MG63 (cell line): ENCODE results near the gene SSX4B. TPM values are rescaled to one million over a fixed set of nuclear protein-coding genes. Genes with fewer than 3 reads are reported as not detected.
"Not testable (repeated sequence)": the region's sequence is repeated elsewhere in the genome, so short reads cannot be mapped to it uniquely, and the experiment has no call there.

ENCODE experiments used
- DNase-seq: peaks from one replicate; pipeline ENCODE4 v3.0.0-alpha.2; 2020
- H3K27me3 ChIP-seq: fragments of 250-450 bp; sonication (Bioruptor Pico); 2 replicates; pipeline ENCODE4 v1.5.1; 2020; ENCODE audit warnings: mild to moderate bottlenecking, moderate library complexity
- H3K36me3 ChIP-seq: fragments of 250-450 bp; sonication (Bioruptor Pico); 2 replicates; pipeline ENCODE4 v1.5.1; 2020; ENCODE audit warnings: mild to moderate bottlenecking, moderate library complexity
- H3K4me3 ChIP-seq: fragments of 250-450 bp; sonication (Bioruptor Pico); 2 replicates; pipeline ENCODE4 v1.5.1; 2020; ENCODE audit warnings: mild to moderate bottlenecking, moderate library complexity
- H3K9me3 ChIP-seq: fragments of 250-450 bp; sonication (Bioruptor Pico); 2 replicates; pipeline ENCODE4 v1.5.1; 2020; ENCODE audit warnings: mild to moderate bottlenecking, moderate library complexity
- total RNA-seq: library from RNA; depleted of rRNA; stranded (reverse); fragments of >200 nt; shearing (Covaris generic); gene quantifications from 2 replicates; pipeline ENCODE4 v1.2.3, GENCODE V29; 2014; ENCODE audit warnings: low replicate concordance; rRNA removed

Gene SSX4B, protein sequence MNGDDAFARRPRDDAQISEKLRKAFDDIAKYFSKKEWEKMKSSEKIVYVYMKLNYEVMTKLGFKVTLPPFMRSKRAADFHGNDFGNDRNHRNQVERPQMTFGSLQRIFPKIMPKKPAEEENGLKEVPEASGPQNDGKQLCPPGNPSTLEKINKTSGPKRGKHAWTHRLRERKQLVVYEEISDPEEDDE
- total RNA-seq = not detected in 2 replicates

DNA sequence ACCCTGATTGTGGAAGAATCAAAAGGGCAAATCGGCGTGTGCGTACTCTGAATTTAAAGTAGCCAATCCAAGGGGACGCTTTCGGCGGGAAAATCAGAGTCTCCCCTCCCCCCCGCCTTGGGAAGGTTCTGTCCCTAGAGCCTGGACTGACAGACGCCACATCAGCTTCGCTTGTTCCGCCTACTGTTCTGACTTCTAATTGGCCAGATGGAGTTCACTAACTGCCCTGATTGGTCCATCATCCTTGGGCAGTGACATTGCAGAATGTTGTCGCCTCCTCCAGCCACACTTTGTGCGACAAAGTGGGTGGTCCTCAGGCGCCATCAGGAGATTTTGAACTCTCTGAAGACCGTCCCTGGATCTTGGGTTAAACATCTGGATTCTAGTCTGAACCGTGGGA is at the start of gene SSX4B:
TSS of gene SSX4B (minus strand) at position 101 of the 400 bp plus-strand sequence. CDS start 588 bp downstream, outside the sequence.
- H3K36me3 ChIP-seq, H3K9me3 ChIP-seq, H3K4me3 ChIP-seq, H3K27me3 ChIP-seq, DNase-seq: not testable (repeated sequence)

DNA sequence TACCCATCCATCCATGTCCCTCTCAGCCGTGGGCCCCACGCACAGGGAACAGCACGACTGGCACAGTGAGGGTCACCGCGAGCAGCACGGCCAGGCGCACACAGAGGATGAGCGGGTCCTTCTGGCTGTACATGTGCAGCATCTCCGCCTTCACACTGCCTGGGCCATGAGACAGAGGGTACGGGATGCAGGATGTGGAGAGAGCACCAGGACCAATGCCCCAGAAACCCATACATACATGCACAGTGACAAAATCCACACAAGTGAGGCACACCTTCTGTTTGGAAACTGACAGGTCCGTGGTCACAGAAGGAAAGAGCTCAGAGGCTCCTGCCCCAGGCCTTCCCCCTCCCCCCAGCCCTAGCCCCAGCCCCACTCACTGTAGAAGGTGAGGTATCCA is 48.8 kb upstream of the SSX4B start:
- DNase-seq = no peak
- no peak overlapping the region for H3K4me3 ChIP-seq

DNA sequence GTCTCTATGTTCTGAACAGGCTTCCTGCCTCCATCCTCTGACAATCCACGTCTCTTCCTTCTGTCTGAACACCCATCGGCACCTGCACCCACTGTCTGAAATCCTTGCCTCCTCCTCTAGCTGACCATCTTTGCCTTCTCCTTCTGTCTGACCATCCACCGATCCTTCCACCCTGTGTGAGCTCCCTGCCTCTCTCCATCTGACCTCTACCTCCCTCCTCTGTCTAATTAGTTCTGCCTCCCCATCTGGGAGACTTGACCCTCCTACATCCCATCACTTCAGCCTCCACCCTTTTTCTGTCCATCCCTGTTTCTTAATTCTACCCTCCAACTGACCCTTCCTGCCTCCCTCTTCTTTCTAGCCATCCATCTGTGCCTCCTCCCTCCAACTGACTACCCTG is 48.3 kb upstream of the SSX4B start:
- Histone ChIP-seq H3K9me3 (no peaks in the 10 kb centered on the region), H3K4me3 (no peak overlapping the region), H3K36me3 (no peaks in the 10 kb centered on the region), H3K27me3 (no peaks in the 10 kb centered on the region)
- no peak for DNase-seq

More for the DNA sequence above, 48.8 kb upstream of the SSX4B start:
- Histone ChIP-seq H3K27me3 (no peaks in the 10 kb centered on the region), H3K9me3 (no peaks in the 10 kb centered on the region), H3K36me3 (no peaks in the 10 kb centered on the region)

DNA sequence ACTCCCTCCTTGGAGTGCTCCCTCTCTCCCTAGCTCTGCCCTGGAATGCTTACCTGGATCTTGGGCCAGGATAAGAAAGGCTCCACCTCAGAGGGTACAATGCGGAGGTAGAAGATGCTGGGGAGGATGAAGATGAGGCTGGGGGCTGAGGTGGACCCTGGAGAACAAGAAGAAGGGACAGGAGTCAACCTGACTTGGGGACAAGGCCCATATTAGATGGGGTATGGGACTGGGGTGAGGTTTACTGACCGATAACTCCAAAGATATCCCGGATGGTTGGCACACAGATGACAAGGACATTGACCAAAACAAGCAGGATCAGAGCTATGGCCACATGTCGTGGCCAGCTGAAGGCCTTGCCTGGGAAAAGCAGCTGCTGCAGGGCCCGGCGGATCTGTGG is 47.7 kb upstream of the SSX4B start:
- H3K4me3 ChIP-seq = no peak overlapping the region
- no peak for DNase-seq

DNA sequence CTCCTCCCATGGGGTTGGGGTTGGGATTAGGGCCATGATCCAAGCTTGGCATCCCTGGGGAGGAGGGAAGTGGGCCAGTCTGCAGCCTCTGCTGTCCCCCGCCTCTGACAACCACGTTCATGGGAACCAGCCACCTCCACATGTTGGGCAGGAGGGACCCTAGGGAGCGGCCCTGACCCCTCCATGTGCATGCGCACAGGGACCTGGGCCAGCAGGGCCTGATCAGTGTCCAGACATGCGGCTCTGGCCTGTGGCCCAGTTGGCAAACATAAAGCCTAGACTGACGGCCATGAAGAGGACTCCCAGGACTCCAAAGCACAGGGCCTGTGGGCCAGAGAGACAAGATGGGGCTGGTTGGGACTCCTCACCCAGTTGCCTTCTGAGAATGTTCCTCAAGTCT is 47.0 kb upstream of the SSX4B start:
- Histone ChIP-seq H3K4me3 (no peak overlapping the region), H3K9me3 (no peaks in the 10 kb centered on the region), H3K36me3 (no peaks in the 10 kb centered on the region), H3K27me3 (no peaks in the 10 kb centered on the region)
- DNase-seq = no peak

More for the DNA sequence above, 47.7 kb upstream of the SSX4B start:
- H3K9me3 ChIP-seq = no peaks in the 10 kb centered on the region
- H3K27me3 ChIP-seq = no peaks in the 10 kb centered on the region
- H3K36me3 ChIP-seq = no peaks in the 10 kb centered on the region

DNA sequence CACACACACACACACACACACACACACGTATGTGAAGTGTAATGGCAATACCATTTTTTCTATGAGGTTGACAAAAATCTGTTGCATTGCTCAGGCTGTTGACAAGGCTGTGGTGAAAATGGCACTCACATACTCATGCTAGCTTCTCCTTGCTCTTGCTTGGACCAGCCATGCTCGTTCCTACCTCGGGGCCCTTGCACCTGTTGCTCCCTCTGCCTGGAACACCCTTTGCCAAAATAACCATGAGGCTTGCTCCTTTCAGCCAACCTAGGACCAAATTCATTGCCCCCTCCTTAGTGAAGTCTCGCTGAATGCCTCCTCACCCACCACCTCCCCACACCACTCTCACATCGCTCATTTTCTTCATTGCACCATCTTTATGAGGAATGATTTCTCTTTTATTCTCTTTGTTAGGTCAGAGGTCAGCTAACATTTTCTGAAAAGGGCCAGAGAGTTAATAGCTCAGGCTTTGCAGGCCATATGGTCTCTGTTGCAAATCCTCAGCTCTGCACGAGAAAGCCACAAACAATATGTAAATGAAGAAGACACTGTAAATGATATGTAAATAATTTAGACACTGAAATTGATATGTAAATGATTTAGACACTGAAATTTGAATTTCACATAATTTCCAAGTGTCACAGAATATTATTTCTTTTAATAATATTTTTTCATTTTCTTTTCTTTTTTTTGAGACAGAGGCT is 45.0 kb upstream of the SSX4B start:
- Histone ChIP-seq H3K27me3 (no peaks in the 10 kb centered on the region), H3K4me3 (no peak overlapping the region), H3K9me3 (no peaks in the 10 kb centered on the region), H3K36me3 (no peaks in the 10 kb centered on the region)
- no peak for DNase-seq

DNA sequence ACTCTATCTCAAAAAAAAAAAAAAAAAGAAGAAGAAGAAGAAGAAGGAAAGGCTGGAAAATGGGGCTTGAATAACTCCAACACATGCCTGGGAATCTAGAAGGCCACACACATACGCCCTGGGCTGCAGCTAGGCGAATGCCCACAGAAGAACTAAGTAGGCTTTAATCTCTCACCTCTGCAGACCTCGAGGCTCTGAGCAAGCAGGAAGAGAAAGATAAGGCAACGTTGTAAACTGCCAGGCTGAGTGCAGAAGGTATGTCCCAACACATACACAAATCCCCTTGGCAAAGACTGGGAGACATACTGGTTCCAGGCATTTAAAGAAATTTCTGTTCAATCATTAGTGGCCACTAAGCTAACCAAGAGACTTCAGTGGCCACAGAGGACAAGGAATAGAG is 39.9 kb upstream of the SSX4B start:
- H3K9me3 ChIP-seq = no peaks in the 10 kb centered on the region
- no peak overlapping the region for H3K4me3 ChIP-seq
- H3K36me3 ChIP-seq = no peaks in the 10 kb centered on the region
- H3K27me3 ChIP-seq = no peaks in the 10 kb centered on the region
- DNase-seq = no peak

DNA sequence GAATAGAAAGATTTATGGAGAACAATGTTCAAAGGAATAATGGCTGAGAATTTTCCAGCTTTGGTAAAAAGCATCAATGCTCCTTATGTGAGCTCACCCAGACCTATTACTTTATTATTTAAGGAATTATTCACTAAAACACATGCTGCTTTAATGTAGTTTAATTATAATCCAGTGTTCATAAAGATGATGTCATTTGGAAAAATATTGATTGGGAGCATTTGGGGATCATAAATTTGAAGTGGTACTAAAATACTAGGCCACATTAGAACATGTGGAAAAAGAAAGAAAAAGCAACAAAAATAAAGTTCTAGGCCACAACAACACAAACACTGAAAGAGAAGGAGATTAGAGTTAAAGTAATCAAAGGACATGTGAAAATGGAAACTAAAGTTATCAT is 38.3 kb upstream of the SSX4B start:
- H3K27me3 ChIP-seq = no peaks in the 10 kb centered on the region
- H3K9me3 ChIP-seq = no peaks in the 10 kb centered on the region
- DNase-seq = no peak
- H3K4me3 ChIP-seq = no peak overlapping the region
- H3K36me3 ChIP-seq = no peaks in the 10 kb centered on the region

DNA sequence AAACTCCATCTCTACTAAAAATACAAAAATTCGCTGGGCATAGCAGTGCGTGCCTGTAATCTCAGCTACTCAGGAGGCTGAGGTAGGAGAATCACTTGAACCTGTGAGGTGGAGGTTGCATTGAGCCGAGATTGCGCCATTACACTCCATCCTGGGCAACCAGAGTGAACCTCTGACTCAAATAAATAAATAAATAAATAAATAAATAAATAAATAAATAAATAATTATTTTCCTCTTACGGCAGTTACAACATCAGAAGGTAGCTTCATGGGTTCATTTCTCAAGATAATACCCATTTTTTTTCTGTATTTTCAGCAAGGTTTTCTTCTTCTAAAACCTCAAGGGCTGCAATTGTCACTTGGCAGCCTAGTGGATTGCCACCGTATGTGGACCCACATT is 35.4 kb upstream of the SSX4B start:
- not testable (repeated sequence) for H3K36me3 ChIP-seq, H3K4me3 ChIP-seq, DNase-seq, H3K27me3 ChIP-seq, H3K9me3 ChIP-seq

DNA sequence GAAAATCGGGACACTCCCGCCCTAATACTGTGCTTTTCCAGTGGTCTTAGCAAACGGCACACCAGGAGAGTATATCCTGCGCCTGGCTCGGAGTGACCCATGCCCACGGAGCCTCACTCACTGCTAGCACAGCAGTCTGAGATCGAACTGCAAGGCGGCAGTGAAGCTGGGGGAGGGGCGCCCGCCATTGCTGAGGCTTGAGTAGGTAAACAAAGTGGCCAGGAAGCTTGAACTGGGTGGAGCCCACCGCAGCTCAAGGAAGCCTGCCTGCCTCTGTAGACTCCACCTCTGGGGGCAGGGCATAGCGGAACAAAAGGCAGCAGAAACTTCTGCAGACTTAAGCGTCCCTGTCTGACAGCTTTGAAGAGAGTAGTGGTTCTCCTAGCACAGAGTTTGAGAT is 22.0 kb upstream of the SSX4B start:
- DNase-seq, H3K4me3 ChIP-seq, H3K36me3 ChIP-seq, H3K27me3 ChIP-seq, H3K9me3 ChIP-seq: not testable (repeated sequence)

DNA sequence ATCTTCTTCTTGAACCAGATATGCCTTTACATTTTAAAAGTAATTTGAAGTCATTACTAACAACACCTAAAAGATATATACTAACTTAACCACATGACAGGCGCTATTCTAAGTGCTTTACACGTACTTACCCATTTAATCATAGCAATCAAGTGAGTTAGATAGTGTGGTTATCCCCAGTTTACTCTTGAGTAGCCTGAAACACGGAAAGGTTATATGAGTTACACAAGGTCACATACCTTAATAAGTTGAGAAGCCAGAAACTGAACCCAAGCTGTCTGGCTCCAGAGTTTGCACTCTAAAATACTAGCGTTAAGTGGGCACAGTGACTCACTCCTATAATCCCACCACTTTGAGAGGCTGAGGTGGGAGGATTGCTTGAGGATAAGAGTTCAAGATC is 18.4 kb upstream of the SSX4B start:
- H3K36me3 ChIP-seq, H3K27me3 ChIP-seq, DNase-seq, H3K4me3 ChIP-seq, H3K9me3 ChIP-seq: not testable (repeated sequence)

DNA sequence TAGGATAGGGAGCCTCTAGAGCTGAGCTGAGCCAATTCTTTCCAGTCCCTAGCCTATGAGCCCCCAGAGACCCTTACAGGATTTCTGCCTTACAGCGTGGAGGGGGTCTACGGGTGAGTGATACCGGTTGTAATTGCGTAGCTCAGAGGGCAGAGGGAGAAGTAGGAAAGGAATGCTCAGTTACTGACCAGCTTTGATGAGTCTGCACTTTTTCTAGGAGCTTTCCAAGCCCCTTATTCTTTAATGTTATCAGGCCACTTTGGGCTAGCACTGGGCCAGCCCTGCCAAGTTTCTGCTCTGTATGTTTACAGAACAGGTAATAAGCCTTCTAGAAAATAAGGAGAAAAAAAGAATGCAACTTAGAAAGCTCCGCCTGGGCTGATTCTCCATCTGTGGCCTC is 17.8 kb upstream of the SSX4B start:
- DNase-seq, H3K36me3 ChIP-seq, H3K4me3 ChIP-seq, H3K9me3 ChIP-seq, H3K27me3 ChIP-seq: not testable (repeated sequence)

DNA sequence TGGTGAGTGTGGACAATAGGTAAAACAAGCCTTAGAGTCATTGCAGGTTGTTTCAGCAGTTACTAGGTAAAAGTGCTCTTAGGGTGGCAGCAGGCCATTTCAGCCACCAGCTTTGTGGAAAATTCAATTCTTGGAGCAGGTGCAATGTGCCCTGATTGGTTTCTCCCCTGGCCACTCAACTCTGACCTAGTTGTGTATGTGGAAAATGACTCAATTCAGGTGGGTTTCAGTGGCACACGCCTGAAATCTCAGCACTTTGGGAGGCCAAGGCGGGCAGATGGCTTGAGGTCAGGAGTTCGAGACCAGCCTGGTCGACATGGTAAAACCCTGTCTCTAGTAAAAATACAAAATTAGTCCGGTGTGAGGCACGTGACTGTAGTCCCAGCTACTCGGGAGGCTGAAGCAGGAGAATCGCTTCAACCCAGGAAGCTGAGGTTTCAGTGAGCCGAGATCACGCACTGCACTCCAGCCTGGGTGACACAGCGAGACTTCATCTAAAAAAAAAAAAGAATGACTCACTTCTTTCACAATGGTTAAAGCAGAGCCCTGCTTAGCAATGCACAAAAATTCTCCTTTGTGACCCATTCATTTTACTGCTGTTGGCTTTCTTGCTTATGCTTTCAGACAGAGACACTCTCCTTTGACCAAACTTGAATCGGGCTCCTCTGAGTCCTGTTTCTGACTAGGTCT is 15.4 kb upstream of the SSX4B start:
- not testable (repeated sequence) for H3K4me3 ChIP-seq, H3K9me3 ChIP-seq, H3K36me3 ChIP-seq, DNase-seq, H3K27me3 ChIP-seq

DNA sequence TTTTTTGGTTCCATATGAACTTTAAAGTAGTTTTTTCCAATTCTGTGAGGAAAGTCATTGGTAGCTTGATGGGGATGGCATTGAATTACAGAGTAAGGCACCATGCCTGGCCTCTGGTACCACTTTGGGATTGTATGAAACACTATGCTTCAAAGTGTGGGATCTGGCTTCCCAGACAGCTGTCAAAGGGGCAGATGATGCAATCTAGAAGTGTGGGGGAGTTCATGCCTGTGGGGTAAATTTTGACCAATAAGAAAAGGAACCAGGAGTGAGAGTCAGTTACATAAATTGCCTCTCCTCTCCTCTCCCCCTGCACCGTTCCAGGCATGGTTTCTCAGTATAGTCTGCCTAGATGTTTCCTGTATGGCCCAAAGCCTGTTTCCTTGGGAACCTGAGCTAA is 13.9 kb downstream of the SSX4B start:
- H3K27me3 ChIP-seq, H3K36me3 ChIP-seq, H3K4me3 ChIP-seq, DNase-seq, H3K9me3 ChIP-seq: not testable (repeated sequence)

DNA sequence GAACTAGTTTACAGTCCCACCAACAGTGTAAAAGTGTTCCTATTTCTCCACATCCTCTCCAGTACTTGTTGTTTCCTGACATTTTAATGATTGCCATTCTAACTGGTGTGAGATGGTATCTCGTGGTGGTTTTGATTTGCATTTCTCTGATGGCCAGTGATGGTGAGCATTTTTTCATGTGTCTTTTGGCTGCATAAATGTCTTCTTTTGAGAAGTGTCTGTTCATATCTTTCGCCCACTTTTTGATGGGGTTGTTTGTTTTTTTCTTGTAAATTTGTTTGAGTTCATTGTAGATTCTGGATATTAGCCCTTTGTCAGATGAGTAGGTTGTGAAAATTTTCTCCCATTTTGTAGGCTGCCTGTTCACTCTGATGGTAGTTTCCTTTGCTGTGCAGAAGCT is 14.8 kb downstream of the SSX4B start:
- not testable (repeated sequence) for DNase-seq, H3K4me3 ChIP-seq, H3K27me3 ChIP-seq, H3K36me3 ChIP-seq, H3K9me3 ChIP-seq

DNA sequence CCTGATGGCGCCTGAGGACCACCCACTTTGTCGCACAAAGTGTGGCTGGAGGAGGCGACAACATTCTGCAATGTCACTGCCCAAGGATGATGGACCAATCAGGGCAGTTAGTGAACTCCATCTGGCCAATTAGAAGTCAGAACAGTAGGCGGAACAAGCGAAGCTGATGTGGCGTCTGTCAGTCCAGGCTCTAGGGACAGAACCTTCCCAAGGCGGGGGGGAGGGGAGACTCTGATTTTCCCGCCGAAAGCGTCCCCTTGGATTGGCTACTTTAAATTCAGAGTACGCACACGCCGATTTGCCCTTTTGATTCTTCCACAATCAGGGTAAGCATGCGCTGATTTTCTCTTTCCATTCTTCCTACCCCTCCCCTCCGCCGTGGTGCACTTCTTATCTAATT is 28.5 kb downstream of the SSX4B start, which contains the start of gene SSX4:
TSS of gene SSX4 (plus strand) at position 301 of the 400 bp plus-strand sequence. CDS start 515 bp downstream, outside the sequence.
- H3K36me3 ChIP-seq, DNase-seq, H3K27me3 ChIP-seq, H3K4me3 ChIP-seq, H3K9me3 ChIP-seq: not testable (repeated sequence)

DNA sequence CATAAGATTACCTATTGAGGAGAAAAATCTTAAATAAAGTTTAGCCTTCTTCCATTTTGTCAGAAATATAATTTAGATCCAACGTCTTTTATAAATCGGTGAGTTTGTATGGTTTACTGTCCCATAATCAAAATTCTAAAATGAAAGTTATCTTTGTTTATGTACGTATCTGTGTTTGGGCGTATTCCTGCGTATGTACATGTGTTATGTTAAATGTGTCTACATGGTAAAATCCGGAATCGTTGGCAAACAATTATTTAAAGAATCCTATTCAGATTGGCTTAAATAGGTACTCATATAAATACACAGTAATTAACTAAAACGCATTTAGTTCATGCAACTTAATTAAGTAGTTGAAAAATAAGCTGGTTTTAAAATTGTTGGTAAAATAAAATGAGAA is 41.4 kb downstream of the SSX4B start:
- not testable (repeated sequence) for DNase-seq, H3K27me3 ChIP-seq, H3K36me3 ChIP-seq, H3K4me3 ChIP-seq, H3K9me3 ChIP-seq
